ENCODE data around the gene DHX8.

The DHX8 gene

GRCh38 chr17:43526886-43527648 lies 43.3 kb downstream of the DHX8 start:
- DNase-seq, result no peak

GRCh38 chr17:43528319-43528987 lies 44.7 kb downstream of the DHX8 start:
- no peak for DNase-seq

DNA sequence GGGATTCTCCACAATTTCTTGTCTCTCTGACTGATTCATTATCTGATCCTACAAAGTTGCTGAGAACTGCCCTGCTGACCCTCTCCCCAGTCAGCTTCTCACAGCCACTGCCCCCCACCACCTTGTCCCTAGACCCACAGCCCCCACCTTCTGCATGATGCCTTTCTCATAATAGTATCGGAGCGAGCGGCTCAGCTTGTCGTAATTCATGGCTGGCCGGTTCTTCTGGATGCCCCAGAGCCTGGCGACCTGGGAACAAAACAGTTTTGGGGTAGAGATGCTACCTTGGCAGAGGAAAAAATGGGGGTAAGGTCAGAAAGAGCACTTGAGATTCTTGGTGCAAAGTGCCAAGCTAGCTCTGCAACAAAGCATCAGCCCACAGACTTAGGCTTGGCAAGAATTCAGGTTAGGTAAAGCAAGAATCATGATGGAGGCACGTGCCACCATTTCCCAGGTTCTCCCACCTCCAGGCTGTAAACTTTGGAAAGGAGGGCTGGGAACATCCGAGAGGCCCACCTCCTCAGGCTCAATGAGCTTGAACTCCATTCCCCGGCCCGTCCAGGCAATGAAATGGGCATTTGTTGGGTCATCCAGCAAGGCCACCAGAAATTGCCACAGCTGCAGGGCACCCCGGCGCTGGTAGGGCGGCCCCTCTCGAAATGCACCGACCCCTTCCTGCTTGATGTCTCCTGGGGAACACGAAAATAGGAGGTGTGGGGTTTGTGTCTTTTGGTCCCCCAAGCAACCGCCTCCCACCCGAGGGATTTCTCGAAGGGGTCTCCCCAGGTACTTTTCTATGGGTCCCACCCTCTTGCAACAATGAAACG lies 45.4 kb downstream of the DHX8 start:
- DNase-seq, result no peak

DNA sequence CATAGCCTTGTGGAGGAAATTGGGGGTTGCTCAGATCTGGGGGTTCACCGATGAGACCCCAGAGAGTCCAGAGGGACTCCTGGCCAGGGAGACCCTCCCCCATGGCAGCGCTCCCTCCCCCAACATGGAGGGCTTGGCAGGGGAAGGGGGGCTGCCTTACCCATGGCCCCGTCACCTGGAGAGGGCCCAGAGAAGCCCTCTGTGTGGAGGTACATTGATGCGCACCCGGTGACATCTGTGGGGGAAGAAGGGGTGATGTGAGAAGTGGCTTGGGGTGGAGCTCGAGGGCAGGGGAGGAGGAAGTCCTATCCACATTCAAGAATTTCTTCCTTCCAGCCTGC lies 46.1 kb downstream of the DHX8 start:
- no peak for DNase-seq

DNA sequence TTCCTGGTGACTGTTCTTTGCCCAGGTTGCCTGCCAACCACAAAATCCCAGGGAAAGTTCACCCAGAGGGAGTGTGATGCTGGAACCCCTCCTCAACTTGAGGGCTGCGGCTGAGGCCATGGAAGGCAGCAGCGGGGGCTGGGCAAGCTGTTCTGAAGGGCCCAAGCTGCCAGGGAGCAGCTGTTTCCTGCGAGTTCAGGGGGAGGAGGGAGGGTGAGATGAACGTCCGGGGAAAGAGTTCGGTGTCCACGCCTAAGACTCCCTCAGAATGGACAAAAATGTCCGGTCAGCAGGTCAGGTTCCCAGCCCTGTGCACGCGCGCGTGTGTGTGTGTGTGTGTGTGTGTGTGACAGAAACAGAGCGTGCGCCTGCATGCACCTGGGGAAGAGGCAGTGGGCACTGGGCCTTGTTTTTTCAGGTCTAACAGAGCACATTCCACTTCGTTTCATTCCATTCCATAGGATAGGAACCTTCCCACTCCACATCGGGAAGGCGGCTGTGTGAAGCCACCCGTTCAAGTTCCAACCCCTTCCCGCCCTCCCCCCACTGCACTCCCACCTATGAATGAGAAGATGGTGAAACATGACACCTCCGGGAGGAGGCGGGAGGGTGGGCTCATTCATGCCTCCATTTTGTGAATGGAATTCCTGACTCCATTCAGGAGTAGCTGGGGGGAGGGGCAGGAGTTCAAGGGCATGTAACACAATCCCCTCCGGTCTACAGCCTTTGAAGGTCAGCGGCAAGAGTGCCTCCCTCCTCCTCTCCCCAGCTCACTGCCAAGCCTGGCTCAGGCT lies 46.7 kb downstream of the DHX8 start:
- no peak for DNase-seq

- DNase-seq, result no peak
Observed at GRCh38 chr17:43531082-43531378, 47.3 kb downstream of the DHX8 start.

- no peak for DNase-seq
Observed at GRCh38 chr17:43531955-43532354, 48.2 kb downstream of the DHX8 start.

- no peak for DNase-seq
Observed at GRCh38 chr17:43532581-43532980, 48.8 kb downstream of the DHX8 start.

- DNase-seq, result no peak
Observed at GRCh38 chr17:43533699-43534098, 49.9 kb downstream of the DHX8 start.

- no peak for DNase-seq
Observed at GRCh38 chr17:43534909-43535308, 51.1 kb downstream of the DHX8 start.

- DNase-seq, result no peak
Observed at GRCh38 chr17:43536236-43536992, 52.6 kb downstream of the DHX8 start.

GRCh38 chr17:43540821-43541674 lies 57.3 kb downstream of the DHX8 start:
- DNase-seq, result no peak

- no peak for DNase-seq
Observed at GRCh38 chr17:43542859-43543258, 59.1 kb downstream of the DHX8 start.

- no peak for DNase-seq
Observed at GRCh38 chr17:43543300-43543699, 59.5 kb downstream of the DHX8 start.

DNA sequence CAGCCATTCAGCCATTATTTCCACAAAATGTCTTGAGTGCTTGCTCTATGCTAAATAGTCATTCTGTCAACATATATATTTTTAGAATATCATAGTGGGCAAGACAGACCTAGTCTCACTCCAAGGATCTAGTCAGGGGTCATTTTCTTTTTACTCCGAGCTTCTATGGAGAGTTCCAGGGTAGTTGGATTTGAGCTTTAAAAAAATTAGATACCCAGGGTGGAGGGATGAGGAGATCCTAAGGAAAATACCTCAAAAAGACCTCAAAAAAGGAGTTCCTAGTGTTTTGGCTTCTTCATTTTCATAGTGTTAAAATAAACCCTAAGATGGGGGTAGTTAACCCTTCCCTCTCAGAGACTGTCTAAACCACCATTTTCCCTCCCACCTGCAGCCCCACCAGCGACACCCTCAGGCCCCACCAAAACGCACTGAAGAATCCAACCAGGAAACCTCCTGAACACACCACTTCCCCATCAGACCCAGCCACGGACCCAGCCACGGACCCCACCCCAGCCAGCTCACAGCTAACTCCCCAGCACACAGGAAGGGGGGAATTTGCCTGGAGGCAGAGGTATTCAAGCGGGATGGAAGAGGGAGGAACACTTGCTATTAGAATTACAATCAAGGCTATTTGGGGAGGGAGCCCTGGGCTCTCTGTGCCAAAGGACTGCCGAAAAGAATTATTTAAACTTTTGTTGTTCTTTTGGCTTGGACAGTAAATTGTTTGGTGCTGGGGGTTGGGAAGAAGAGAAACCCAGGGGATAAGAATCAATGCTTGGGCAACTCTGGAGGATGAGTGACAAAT lies 60.2 kb downstream of the DHX8 start:
- no peak for DNase-seq

DNA sequence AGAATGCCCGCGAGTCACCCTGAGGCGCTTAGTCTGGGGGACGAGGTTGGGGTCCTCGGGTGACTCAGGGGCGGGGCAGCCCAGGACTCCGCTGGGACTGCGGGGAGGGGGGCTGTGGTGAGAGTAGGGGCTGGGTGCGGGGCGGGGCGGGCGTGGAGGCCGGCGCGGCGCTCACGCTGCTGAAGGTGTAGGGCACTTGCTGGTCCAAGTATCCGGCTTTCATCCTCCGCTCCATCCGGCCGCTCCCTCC lies 61.5 kb downstream of the DHX8 start:
- DNase-seq, result peak; percentile 20

GRCh38 chr17:43546319-43547188 lies 62.8 kb downstream of the DHX8 start, which contains the start of gene ETV4:
ETV4 (minus strand) TSS chr17:43546340; CDS start chr17:43545617, 723 bp downstream.
- peak; percentile 74 for DNase-seq

DNA sequence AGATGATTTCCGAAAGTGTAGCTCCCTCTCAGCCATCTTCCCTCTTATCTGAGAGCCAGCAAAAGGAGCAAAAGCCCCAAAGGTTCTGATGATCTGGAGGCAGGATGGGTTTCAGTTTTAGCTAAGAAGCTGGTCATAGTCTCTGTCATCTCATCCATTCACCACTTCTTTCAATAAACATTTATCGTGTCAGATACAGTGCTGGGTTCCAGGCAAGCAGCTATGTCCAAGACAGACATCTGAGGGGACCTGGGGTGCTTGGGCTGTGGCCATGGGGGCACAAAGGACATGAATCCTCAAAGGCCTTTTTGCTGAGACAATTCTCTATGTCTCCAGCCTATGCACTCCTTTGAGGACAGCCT lies 63.4 kb downstream of the DHX8 start:
- DNase-seq, result no peak

GRCh38 chr17:43547659-43548256 lies 64.0 kb downstream of the DHX8 start:
- DNase-seq, result no peak
